GM12891 (cell line): ENCODE results near the gene OPRD1.
"Not testable (repeated sequence)": the region's sequence is repeated elsewhere in the genome, so short reads cannot be mapped to it uniquely, and the experiment has no call there.

Experiments
- POLR2A ChIP-seq: IDR thresholded peaks from 2 replicates; pipeline ENCODE4 v1.6.1; 2011; ENCODE audit warnings: low read depth, low read length, control low read depth
- POLR2AphosphoS5 ChIP-seq: IDR thresholded peaks from 2 replicates; pipeline ENCODE4 v1.6.1; 2011; ENCODE audit warnings: low read depth, low read length, control low read depth

DNA sequence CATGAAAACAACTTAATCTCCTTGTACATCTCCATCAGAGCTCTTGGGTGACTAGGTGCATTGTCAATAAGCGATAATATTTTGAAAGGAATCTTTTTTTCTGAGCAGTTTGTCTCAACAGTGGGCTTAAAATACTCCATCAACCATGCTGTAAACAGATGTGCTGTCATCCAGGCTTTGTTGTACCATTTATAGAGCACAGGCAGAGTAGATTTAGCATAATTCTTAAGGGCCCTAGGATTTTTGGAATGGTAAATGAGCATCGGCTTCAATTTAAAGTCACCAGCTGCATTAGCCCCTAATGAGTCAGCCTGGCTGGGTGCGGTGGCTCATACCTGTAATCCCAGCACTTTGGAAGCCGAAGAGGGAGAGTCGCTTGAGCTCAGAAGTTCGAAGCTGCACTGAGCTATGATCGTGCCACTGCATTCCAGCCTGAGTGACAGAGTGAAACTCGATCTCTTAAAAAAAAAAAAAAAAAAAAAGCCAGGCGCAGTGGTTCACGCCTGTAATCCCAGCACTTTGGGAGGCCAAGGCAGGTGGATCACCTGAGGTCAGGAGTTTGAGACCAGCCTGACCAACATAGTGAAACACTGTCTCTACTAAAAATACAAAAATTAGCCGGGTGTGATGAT is 16.4 kb downstream of the OPRD1 start:
- TF ChIP-seq POLR2A, POLR2AphosphoS5: not testable (repeated sequence)
